ENCODE data around the gene CIC.
A peak's percentile ranks its signal among the peaks of the same experiment; 100 is the strongest.
"Not testable (repeated sequence)": the region's sequence is repeated elsewhere in the genome, so short reads cannot be mapped to it uniquely, and the experiment has no call there.

Gene CIC

GRCh38 chr19:42254850-42255765, 13.9 kb upstream of the CIC start, which contains the start of gene ERF:
Gene ERF (minus strand): TSS chr19:42255128. CDS start chr19:42254999, 129 bp downstream.
- DNase-seq, result peak; percentile 77

GRCh38 chr19:42255766-42256745, 13.0 kb upstream of the CIC start:
- peak; percentile 76 for DNase-seq

GRCh38 chr19:42257842-42258241, 11.2 kb upstream of the CIC start:
- DNase-seq, result not testable (repeated sequence)

GRCh38 chr19:42261763-42262162, 7.3 kb upstream of the CIC start:
- no peak for DNase-seq

GRCh38 chr19:42266105-42266504, 2.9 kb upstream of the CIC start:
- DNase-seq, result not testable (repeated sequence)

- not testable (repeated sequence) for DNase-seq
Observed at GRCh38 chr19:42266928-42267603, 2.0 kb upstream of the CIC start.

- no peak for DNase-seq
Observed at GRCh38 chr19:42267644-42268141, 1.4 kb upstream of the CIC start.

GRCh38 chr19:42268142-42268703, 829 bp upstream of the CIC start:
- DNase-seq, result peak; percentile 100

- DNase-seq, result no peak
Observed at GRCh38 chr19:42269478-42270345, 660 bp downstream of the CIC start.

- DNase-seq, result no peak
Observed at GRCh38 chr19:42270346-42271044, 1.4 kb downstream of the CIC start.

- no peak for DNase-seq
Observed at GRCh38 chr19:42271045-42271419, 2.0 kb downstream of the CIC start.

GRCh38 chr19:42271861-42272534, 2.9 kb downstream of the CIC start:
- DNase-seq, result no peak

GRCh38 chr19:42272535-42272897, 3.5 kb downstream of the CIC start:
- DNase-seq, result no peak

GRCh38 chr19:42272989-42273406, 3.9 kb downstream of the CIC start:
- no peak for DNase-seq

GRCh38 chr19:42273407-42274064, 4.5 kb downstream of the CIC start:
- no peak for DNase-seq

- DNase-seq, result no peak
Observed at GRCh38 chr19:42274065-42274682, 5.1 kb downstream of the CIC start.

- no peak for DNase-seq
Observed at GRCh38 chr19:42275103-42275502, 6.1 kb downstream of the CIC start.

GRCh38 chr19:42275517-42275916, 6.5 kb downstream of the CIC start:
- DNase-seq, result no peak
